ENCODE data around the gene PTPN3. TPM values are rescaled to one million over a fixed set of nuclear protein-coding genes. Genes with fewer than 3 reads are reported as not detected.

The PTPN3 gene
- total RNA-seq, 1 experiment from 2014 or later: 25.0 TPM

GRCh38 chr9:109500421-109500974 is 2.4 kb upstream of the PTPN3 start:
- no peak for DNase-seq
- no peak for TF ChIP-seq CTCF (IDR thresholded peaks at IDR 0.05; ENCODE audit: unreplicated experiment)
- no TSS peak for BruUV-seq (replicated peaks)
- H3K4me1 Mint-ChIP-seq (ENCODE audit: low read depth, unreplicated experiment): peaks cover 7% of the 10 kb centered on the region
- peak overlapping the region; percentile 73 for H3K4me3 Mint-ChIP-seq (ENCODE audit: low read depth, unreplicated experiment)
- no peaks in the 10 kb centered on the region for H3K9me3 Mint-ChIP-seq (ENCODE audit: low read depth, unreplicated experiment)
- H3K27ac Mint-ChIP-seq (ENCODE audit: unreplicated experiment): peak overlapping the region; percentile 30
- intact Hi-C loops (cut with micrococcal nuclease; ENCODE audit: unreplicated experiment): no loop called here
- CTCF ChIA-PET: interaction anchor here (0.6 to 1.2 kb wide), 3 partner anchors 23 to 316 kb away, joined by 3 to 5 read pairs (median 4); no protein-coding TSS in a partner anchor
- no peaks in the 10 kb centered on the region for H3K27me3 Mint-ChIP-seq (ENCODE audit: unreplicated experiment)
- H3K36me3 Mint-ChIP-seq (ENCODE audit: insufficient read depth, unreplicated experiment): peaks cover 39% of the 10 kb centered on the region

DNA sequence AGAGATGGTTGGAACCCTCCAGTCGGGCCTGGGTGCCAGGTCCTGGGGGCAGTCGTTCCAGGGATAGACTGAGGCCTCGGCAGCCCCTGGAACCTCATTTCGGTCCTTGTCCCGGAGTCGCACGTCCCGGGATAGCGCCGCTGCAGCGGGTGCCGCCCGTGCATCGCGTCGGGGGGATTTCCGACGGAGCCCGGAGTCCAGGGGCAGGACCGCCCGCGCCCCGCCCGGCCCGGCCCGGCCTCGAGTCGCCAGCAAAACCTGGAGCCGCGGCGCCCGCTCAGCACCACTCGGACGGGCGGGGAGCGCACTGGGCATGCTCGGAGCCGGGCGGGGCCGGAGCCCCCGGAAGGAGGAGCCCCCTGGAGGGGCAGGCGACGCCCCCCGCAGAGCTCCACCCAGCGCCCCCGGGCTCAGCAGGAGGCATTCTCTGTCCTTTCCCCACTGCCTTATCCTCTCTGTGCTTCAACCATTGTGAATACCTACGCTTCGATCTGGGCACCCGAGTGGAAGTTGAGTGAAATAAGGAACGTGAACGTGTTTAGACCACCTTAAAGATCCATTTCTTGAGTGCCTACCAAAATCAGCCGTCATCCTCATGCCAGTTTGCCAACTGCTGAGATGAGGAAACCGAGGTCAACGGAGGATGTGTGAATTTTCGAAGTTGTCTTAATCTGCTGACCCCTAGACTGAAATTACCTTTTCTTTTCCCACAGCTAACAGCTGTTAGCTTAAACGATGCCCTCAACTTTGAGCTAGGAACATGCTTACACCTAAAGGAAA is 1.7 kb upstream of the PTPN3 start:
- CTCF ChIA-PET: interaction anchor here (0.7 to 1.9 kb wide), 3 partner anchors 22 to 90 kb away, joined by 4 to 5 read pairs (median 5); no protein-coding TSS in a partner anchor
- TF ChIP-seq CTCF (IDR thresholded peaks at IDR 0.05; ENCODE audit: unreplicated experiment): no peak
- intact Hi-C loops (cut with micrococcal nuclease; ENCODE audit: unreplicated experiment): no loop called here
- Mint-ChIP-seq H3K36me3 (ENCODE audit: insufficient read depth, unreplicated experiment) (peaks cover 39% of the 10 kb centered on the region), H3K4me1 (ENCODE audit: low read depth, unreplicated experiment) (peaks cover 8% of the 10 kb centered on the region), H3K27ac (ENCODE audit: unreplicated experiment) (peak overlapping the region; percentile 69), H3K9me3 (ENCODE audit: low read depth, unreplicated experiment) (no peaks in the 10 kb centered on the region), H3K27me3 (ENCODE audit: unreplicated experiment) (no peaks in the 10 kb centered on the region), H3K4me3 (ENCODE audit: low read depth, unreplicated experiment) (peak overlapping the region; percentile 73)
- DNase-seq: peak; percentile 78
- no TSS peak for BruUV-seq (replicated peaks)

DNA sequence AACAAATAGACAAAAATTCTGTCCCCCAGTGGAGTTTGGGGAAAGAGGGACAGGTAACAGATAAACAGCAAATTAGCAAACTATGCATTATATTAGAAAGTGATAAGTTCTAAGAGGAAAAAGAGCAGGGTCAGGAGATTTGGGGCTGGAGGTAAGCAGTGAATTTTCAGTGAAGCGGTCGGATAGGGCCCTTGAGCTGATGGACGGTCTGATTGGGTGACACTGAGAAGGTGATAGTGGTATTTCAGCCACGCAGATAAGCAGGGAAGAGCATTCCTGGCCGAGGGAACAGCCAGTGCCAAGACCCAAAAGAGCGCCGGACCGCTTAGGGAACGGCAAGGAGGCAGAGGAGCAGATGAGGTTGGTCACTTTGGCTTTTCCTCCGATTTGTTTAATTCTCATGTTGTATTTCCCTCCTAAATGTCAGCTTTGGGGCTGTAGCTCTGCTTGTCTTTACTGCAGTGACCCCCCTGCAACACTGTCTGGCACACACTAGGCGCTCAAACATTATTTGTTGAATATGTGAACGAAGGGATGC is 1.1 kb upstream of the PTPN3 start:
- no peak for TF ChIP-seq CTCF (IDR thresholded peaks at IDR 0.05; ENCODE audit: unreplicated experiment)
- no peak for DNase-seq
- intact Hi-C loops (cut with micrococcal nuclease; ENCODE audit: unreplicated experiment): no loop called here
- Mint-ChIP-seq H3K36me3 (ENCODE audit: insufficient read depth, unreplicated experiment) (peaks cover 39% of the 10 kb centered on the region), H3K9me3 (ENCODE audit: low read depth, unreplicated experiment) (no peaks in the 10 kb centered on the region), H3K4me1 (ENCODE audit: low read depth, unreplicated experiment) (peaks cover 14% of the 10 kb centered on the region), H3K4me3 (ENCODE audit: low read depth, unreplicated experiment) (peak overlapping the region; percentile 73), H3K27ac (ENCODE audit: unreplicated experiment) (peak overlapping the region; percentile 69), H3K27me3 (ENCODE audit: unreplicated experiment) (no peaks in the 10 kb centered on the region)
- CTCF ChIA-PET: interaction anchor here (1.6 to 1.9 kb wide), 2 partner anchors 21 to 29 kb away, joined by 5 to 6 read pairs; no protein-coding TSS in a partner anchor
- no TSS peak for BruUV-seq (replicated peaks)

- BruUV-seq (replicated peaks): no TSS peak
- Mint-ChIP-seq H3K27me3 (ENCODE audit: unreplicated experiment) (no peaks in the 10 kb centered on the region), H3K27ac (ENCODE audit: unreplicated experiment) (peak overlapping the region; percentile 71), H3K9me3 (ENCODE audit: low read depth, unreplicated experiment) (no peaks in the 10 kb centered on the region), H3K4me1 (ENCODE audit: low read depth, unreplicated experiment) (peaks cover 25% of the 10 kb centered on the region), H3K36me3 (ENCODE audit: insufficient read depth, unreplicated experiment) (peaks cover 39% of the 10 kb centered on the region), H3K4me3 (ENCODE audit: low read depth, unreplicated experiment) (peak overlapping the region; percentile 72)
- CTCF ChIA-PET: interaction anchor here (0.5 to 1.6 kb wide), 5 partner anchors 20 to 487 kb away, joined by 3 to 10 read pairs (median 4); no protein-coding TSS in a partner anchor
- no peak for TF ChIP-seq CTCF (IDR thresholded peaks at IDR 0.05; ENCODE audit: unreplicated experiment)
- DNase-seq: peak; percentile 42
- intact Hi-C loops (cut with micrococcal nuclease; ENCODE audit: unreplicated experiment): loop anchor here (2.0 kb wide), 1 partner anchor 21 kb away; no protein-coding TSS in a partner anchor
These were observed 617 bp downstream of the PTPN3 start for GRCh38 chr9:109497226-109498153.
